ENCODE data around the gene RSRP1. TPM values are rescaled to one million over a fixed set of nuclear protein-coding genes. Genes with fewer than 3 reads are reported as not detected.

RSRP1 gene
- total RNA-seq, 1 experiment from 2014 or later: 55.1 TPM

DNA sequence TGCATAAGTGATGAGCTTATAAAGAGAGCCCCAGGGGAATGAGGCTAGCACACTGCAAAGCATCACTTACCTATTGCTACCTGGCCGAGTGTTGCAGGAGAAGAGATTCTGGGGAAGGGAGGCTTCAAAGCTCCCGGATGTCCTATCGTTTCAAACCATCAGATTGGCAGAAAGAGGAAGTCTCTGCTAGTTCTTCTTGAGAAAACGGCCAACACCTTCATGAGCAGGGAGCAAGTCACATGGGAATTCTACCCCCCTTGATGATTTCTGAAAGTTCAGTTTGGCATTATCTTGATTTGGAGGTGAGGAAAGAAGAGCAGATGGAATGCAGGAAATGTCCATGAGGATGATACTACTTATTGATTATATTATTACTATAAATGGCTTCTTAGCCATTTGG, 31.1 kb downstream of the RSRP1 start:
- no peak overlapping the region for H3K27ac Mint-ChIP-seq
- H4K5ac ChIP-seq (ENCODE audit: insufficient read length, low read depth, low read length): no peak overlapping the region
- H3K27me3 ChIP-seq (ENCODE audit: insufficient read depth, low read length): no peaks in the 10 kb centered on the region
- H3K79me2 ChIP-seq (ENCODE audit: insufficient read depth, low read length): no peaks in the 10 kb centered on the region
- no peaks in the 10 kb centered on the region for H3K9me3 ChIP-seq (ENCODE audit: control insufficient read depth, low read depth, low read length)
- no peak overlapping the region for H3K4ac ChIP-seq (ENCODE audit: low read depth, low read length)
- no peak overlapping the region for H3K9ac ChIP-seq (ENCODE audit: extremely low read depth, insufficient read length, low read length)
- no peak overlapping the region for H3K18ac ChIP-seq (ENCODE audit: insufficient read length, low read depth, low read length)
- no peak overlapping the region for H3K4me3 Mint-ChIP-seq
- no peaks in the 10 kb centered on the region for H3K4me1 ChIP-seq (ENCODE audit: insufficient read depth, low read length)
- no peaks in the 10 kb centered on the region for H3K9me3 Mint-ChIP-seq
- TF ChIP-seq, protein P1, sequence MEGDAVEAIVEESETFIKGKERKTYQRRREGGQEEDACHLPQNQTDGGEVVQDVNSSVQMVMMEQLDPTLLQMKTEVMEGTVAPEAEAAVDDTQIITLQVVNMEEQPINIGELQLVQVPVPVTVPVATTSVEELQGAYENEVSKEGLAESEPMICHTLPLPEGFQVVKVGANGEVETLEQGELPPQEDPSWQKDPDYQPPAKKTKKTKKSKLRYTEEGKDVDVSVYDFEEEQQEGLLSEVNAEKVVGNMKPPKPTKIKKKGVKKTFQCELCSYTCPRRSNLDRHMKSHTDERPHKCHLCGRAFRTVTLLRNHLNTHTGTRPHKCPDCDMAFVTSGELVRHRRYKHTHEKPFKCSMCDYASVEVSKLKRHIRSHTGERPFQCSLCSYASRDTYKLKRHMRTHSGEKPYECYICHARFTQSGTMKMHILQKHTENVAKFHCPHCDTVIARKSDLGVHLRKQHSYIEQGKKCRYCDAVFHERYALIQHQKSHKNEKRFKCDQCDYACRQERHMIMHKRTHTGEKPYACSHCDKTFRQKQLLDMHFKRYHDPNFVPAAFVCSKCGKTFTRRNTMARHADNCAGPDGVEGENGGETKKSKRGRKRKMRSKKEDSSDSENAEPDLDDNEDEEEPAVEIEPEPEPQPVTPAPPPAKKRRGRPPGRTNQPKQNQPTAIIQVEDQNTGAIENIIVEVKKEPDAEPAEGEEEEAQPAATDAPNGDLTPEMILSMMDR (conservative IDR thresholded peaks at IDR 0.05): no peak
- H3K56ac ChIP-seq (ENCODE audit: insufficient read length, low read depth, low read length): no peak overlapping the region
- no peak overlapping the region for H2BK12ac ChIP-seq (ENCODE audit: insufficient read length, low read depth, low read length)
- H4K20me1 ChIP-seq (ENCODE audit: control insufficient read depth, insufficient read depth, insufficient read length): no peaks in the 10 kb centered on the region
- no peaks in the 10 kb centered on the region for H3K27me3 Mint-ChIP-seq (ENCODE audit: low read depth)
- H2BK15ac ChIP-seq (ENCODE audit: low read depth, low read length): no peak overlapping the region
- no peak overlapping the region for H2BK20ac ChIP-seq (ENCODE audit: low read depth, low read length, poor library complexity, severe bottlenecking)
- H4K91ac ChIP-seq (ENCODE audit: insufficient read length, low read depth, low read length): no peak overlapping the region
- no peak for DNase-seq
- no peaks in the 10 kb centered on the region for H3K79me1 ChIP-seq (ENCODE audit: insufficient read depth, low read depth, low read length, poor library complexity, severe bottlenecking)
- H3K23me2 ChIP-seq (ENCODE audit: insufficient read length, low read depth, low read length, poor library complexity, severe bottlenecking): no peaks in the 10 kb centered on the region
- no peak overlapping the region for H3K14ac ChIP-seq (ENCODE audit: insufficient read depth, low read length)
- no peak overlapping the region for H3T11ph ChIP-seq (ENCODE audit: low read length)
- H4K8ac ChIP-seq (replicated peaks; ENCODE audit: insufficient read length, low read depth, low read length): no peak overlapping the region
- H2AFZ ChIP-seq (ENCODE audit: low read length): no peak overlapping the region
- no peak overlapping the region for H2AK5ac ChIP-seq (ENCODE audit: insufficient read length, low read length)
- no peak overlapping the region for H3K4me2 ChIP-seq (ENCODE audit: insufficient read depth, insufficient read length, low read length)
- H2BK5ac ChIP-seq (ENCODE audit: insufficient read length, low read length): no peak overlapping the region
- H3K36me3 Mint-ChIP-seq (ENCODE audit: insufficient read depth in 1 of 3, low read depth in 3 of 3): peaks cover 2 to 7% (median 5%) of the 10 kb centered on the region in 3 experiments; a peak in 4 of 7 replicates
- no peak overlapping the region for H3K23ac ChIP-seq (ENCODE audit: insufficient read length, low read depth, low read length)
- no CpG with 5 or more reads among the region's 4 CpGs for WGBS (ENCODE audit: extremely low coverage, insufficient read length, low lambda C conversion rate)
- no peak overlapping the region for H3K27ac ChIP-seq (ENCODE audit: insufficient read length, low read depth, low read length)
- no peak overlapping the region for H2BK120ac ChIP-seq (ENCODE audit: low read depth, low read length, poor library complexity, severe bottlenecking)
- H3K4me1 Mint-ChIP-seq: no peaks in the 10 kb centered on the region; a peak in 1 of 4 replicates
